Fibroblast of lung (primary cell): Measurements from ENCODE around the gene PIM1. TPM values are rescaled to one million over a fixed set of nuclear protein-coding genes. Genes with fewer than 3 reads are reported as not detected.

Source experiments
- DNase-seq, 2 donors: peaks; one replicate each; pipeline versions ENCODE4 v3.0.0 to v3.0.0-alpha.2; 2010; ENCODE audit warnings: low read depth in 2 of 2
- H2AFZ ChIP-seq: 2 replicates; pipeline ENCODE4 v1.5.1; 2012; ENCODE audit warnings: low read length, control low read depth, inconsistent platforms
- H3K27ac ChIP-seq: 2 replicates; pipeline ENCODE4 v1.5.1; 2011; ENCODE audit warnings: low read length, control low read depth; ENCODE audit not compliant: insufficient read depth
- H3K27me3 ChIP-seq: 2 replicates; pipeline ENCODE4 v1.5.1; 2011; ENCODE audit warnings: mild to moderate bottlenecking, low read length; ENCODE audit not compliant: control insufficient read depth, insufficient read depth
- H3K36me3 ChIP-seq: 2 replicates; pipeline ENCODE4 v1.5.1; 2011; ENCODE audit warnings: low read length; ENCODE audit not compliant: control insufficient read depth, insufficient read depth
- H3K4me1 ChIP-seq: 2 replicates; pipeline ENCODE4 v1.5.1; 2011; ENCODE audit warnings: low read length; ENCODE audit not compliant: control insufficient read depth, insufficient read depth; ENCODE audit errors: extremely low read depth
- H3K4me2 ChIP-seq: 2 replicates; pipeline ENCODE4 v1.5.1; 2011; ENCODE audit warnings: low read length, control low read depth; ENCODE audit not compliant: insufficient read depth; ENCODE audit errors: extremely low read depth
- H3K4me3 ChIP-seq, 4 experiments: fragments of 200-600 bp in 1 of 4; sonication (generic) in 1 of 4; replicated peaks in 1 of 4; 2 replicates each; pipeline ENCODE4 v1.5.1; 2011 to 2016; ENCODE audit warnings: low read length in 4 of 4, low read depth in 3 of 4, mild to moderate bottlenecking in 3 of 4, control low read depth in 2 of 4, inconsistent platforms in 1 of 4, mixed read lengths in 1 of 4; ENCODE audit not compliant: insufficient read depth in 1 of 4; ENCODE audit errors: control extremely low read depth in 1 of 4
- H3K79me2 ChIP-seq: 2 replicates; pipeline ENCODE4 v1.5.1; 2012; ENCODE audit warnings: mild to moderate bottlenecking, low read length, inconsistent platforms; ENCODE audit not compliant: control insufficient read depth, insufficient read depth
- H3K9ac ChIP-seq: 2 replicates; pipeline ENCODE4 v1.5.1; 2011; ENCODE audit warnings: mild to moderate bottlenecking, low read length, control low read depth; ENCODE audit not compliant: insufficient read depth
- H3K9me3 ChIP-seq: 2 replicates; pipeline ENCODE4 v1.5.1; 2012; ENCODE audit warnings: low read depth, low read length; ENCODE audit not compliant: control insufficient read depth, insufficient read depth
- H4K20me1 ChIP-seq: 2 replicates; pipeline ENCODE4 v1.5.1; 2011; ENCODE audit warnings: low read length; ENCODE audit not compliant: control insufficient read depth, insufficient read depth; ENCODE audit errors: extremely low read depth
- CTCF ChIP-seq, 2 donors: IDR thresholded peaks in 1 of 2; conservative IDR thresholded peaks in 1 of 2; 1 replicate in 1 of 2; 2 replicates in 1 of 2; pipeline ENCODE4 v1.5.1; 2011 to 2012; ENCODE audit warnings: low read length in 2 of 2, control low read depth in 1 of 2, inconsistent platforms in 1 of 2, low read depth in 1 of 2, mild to moderate bottlenecking in 1 of 2
- EZH2 ChIP-seq: IDR thresholded peaks from 2 replicates; pipeline ENCODE4 v1.5.1; 2012; ENCODE audit warnings: low read length, control low read depth, mild to moderate bottlenecking; ENCODE audit errors: missing control alignments
- polyA plus RNA-seq, 2 donors: library from polyadenylated mRNA; depleted of rRNA in 1 of 2; stranded (reverse) in 1 of 2; unstranded in 1 of 2; fragments of >200 nt; gene quantifications; 2 replicates each; pipeline ENCODE4 v1.2.1, GENCODE V29; 2011 to 2012; ENCODE audit warnings: missing spikeins in 1 of 2
- total RNA-seq: library from RNA; depleted of rRNA; stranded (reverse); fragments of >200 nt; gene quantifications from 2 replicates; pipeline ENCODE4 v1.2.1, GENCODE V29; 2014

Gene PIM1
- total and polyA plus RNA-seq, 2 donors (not counting 1 experiment from before 2014, with no cell fraction given): 13.8 to 22.8 TPM

- Histone ChIP-seq H3K27me3 (no peaks in the 10 kb centered on the region), H4K20me1 (no peaks in the 10 kb centered on the region), H3K79me2 (no peaks in the 10 kb centered on the region), H3K4me3 (no peak overlapping the region), H3K36me3 (no peaks in the 10 kb centered on the region), H3K4me1 (no peaks in the 10 kb centered on the region), H3K9ac (no peak overlapping the region), H3K4me2 (no peak overlapping the region), H3K9me3 (no peaks in the 10 kb centered on the region), H3K27ac (no peak overlapping the region), H2AFZ (no peak overlapping the region)
- TF ChIP-seq CTCF (conservative IDR thresholded peaks at IDR 0.05 in 1 of 2, IDR thresholded peaks at IDR 0.05 in 1 of 2; ENCODE audit: low read depth in 1 of 2, low read length in 2 of 2) (no peak), EZH2 (no peak)
- no peak for DNase-seq
Observed at GRCh38 chr6:37187321-37188022, 17.5 kb downstream of the PIM1 start.

GRCh38 chr6:37188962-37189510 is 19.1 kb downstream of the PIM1 start:
- Histone ChIP-seq H3K4me3 (no peak overlapping the region), H3K9ac (no peak overlapping the region), H3K27me3 (no peaks in the 10 kb centered on the region), H2AFZ (no peak overlapping the region), H3K79me2 (no peaks in the 10 kb centered on the region), H3K4me1 (no peaks in the 10 kb centered on the region), H4K20me1 (no peaks in the 10 kb centered on the region), H3K9me3 (no peaks in the 10 kb centered on the region), H3K27ac (no peak overlapping the region), H3K4me2 (no peak overlapping the region), H3K36me3 (no peaks in the 10 kb centered on the region)
- DNase-seq: no peak
- TF ChIP-seq CTCF (conservative IDR thresholded peaks at IDR 0.05 in 1 of 2, IDR thresholded peaks at IDR 0.05 in 1 of 2; ENCODE audit: low read depth in 1 of 2, low read length in 2 of 2): no peak

GRCh38 chr6:37190159-37190535 is 20.2 kb downstream of the PIM1 start:
- H4K20me1 ChIP-seq: no peaks in the 10 kb centered on the region
- no peaks in the 10 kb centered on the region for H3K9me3 ChIP-seq
- H3K27me3 ChIP-seq: no peaks in the 10 kb centered on the region
- no peak overlapping the region for H3K9ac ChIP-seq
- H3K27ac ChIP-seq: no peak overlapping the region
- H3K4me1 ChIP-seq: no peaks in the 10 kb centered on the region
- H3K79me2 ChIP-seq: no peaks in the 10 kb centered on the region
- TF ChIP-seq EZH2 (no peak), CTCF (conservative IDR thresholded peaks at IDR 0.05 in 1 of 2, IDR thresholded peaks at IDR 0.05 in 1 of 2; ENCODE audit: low read depth in 1 of 2, low read length in 2 of 2) (no peak)
- no peak overlapping the region for H3K4me2 ChIP-seq
- H3K36me3 ChIP-seq: no peaks in the 10 kb centered on the region
- H2AFZ ChIP-seq: no peak overlapping the region
- no peak for DNase-seq
- no peak overlapping the region for H3K4me3 ChIP-seq
